NCI-H748 treated with DMSO at 0.1 percent for 48 hours (cell line): ENCODE results near the gene TMEM223.
"Not testable (repeated sequence)": the region's sequence is repeated elsewhere in the genome, so short reads cannot be mapped to it uniquely, and the experiment has no call there.

ENCODE experiments used
- DNase-seq: peaks from one replicate; lab custom pipeline; 2025; lab: John Stamatoyannopoulos, UW

TMEM223 gene

DNA sequence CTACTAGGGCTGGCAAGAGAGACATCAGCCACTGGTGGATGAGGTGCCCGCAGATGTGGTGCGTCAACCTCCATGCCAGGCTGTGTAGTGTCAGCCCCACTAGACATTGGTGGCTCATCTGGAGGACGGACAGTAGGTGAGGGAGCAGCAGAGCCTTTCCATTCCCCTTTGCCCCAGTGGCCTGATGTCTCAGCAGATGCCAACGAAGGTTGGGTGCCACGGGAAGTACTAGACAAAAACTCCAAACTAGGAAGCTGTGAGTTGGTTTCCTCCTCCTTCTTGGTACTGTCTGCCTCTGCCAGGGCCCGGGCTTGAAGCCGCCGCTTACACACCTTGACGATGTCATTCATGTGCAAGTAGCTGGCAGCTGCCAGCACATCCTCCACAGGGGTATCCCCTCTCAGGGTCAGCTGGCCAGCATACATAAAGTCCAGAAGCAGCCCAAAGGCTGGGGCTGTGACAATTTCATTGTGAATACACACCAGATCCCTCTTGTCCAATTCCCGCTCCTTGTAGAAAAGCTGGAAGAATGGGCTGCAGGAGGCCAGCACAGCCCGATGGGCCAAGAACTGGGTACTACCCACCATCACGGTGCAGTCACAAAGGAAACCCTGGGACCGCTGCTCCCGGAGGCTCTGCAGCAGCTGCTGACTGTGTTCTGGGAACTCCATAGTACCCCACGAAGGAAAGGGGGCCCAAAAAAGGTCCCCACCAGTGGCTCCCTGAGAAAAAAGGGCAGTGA lies 38.6 kb downstream of the TMEM223 start:
- no peak for DNase-seq

DNA sequence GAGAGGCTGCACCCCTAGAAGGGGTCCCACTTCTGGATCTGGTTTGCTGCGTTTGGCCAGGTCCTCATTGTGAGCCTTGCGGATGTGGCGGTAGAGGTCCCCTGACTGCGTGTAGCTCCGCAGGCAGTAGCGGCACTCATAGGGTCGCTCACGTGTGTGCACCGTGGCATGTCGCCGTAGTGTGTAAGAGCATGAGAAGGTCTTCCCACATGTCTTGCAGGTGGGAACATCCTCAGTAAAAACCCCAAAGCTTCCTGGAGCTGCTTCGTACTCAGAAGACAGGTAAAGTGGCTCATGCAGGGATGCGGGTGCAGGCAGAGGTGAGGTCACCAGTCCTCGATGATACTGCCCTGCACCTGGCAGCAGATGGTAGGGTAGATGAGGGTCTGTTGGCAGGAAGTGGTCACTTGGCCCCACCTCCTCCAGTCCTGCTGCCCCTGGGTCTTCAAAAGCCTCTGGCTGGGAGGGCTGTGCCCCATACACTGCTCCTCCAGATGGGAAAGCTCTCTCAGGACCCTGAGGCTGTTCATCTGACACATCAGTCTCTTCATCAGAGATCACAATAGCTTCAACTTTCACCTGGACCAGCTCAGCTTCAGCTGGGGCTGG lies 39.5 kb downstream of the TMEM223 start:
- DNase-seq: no peak

DNA sequence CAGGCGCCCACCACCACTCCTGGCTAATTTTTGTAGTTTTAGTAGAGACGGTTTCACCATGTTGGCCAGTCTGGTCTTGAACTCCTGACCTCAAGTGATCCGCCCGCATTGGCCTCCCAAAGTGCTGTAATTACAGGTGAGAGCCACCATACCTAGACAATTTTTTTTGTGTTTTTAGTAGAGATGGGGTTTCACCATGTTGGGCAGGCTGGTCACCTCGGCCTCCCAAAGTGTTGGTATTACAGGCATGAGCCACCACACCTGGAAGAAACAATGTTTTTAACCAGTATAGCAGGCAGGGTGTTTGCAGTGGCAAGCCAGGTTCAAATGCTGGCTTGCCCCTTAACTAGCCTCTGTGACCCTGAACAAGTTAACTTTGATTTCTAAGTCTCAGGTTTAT lies 41.9 kb downstream of the TMEM223 start:
- DNase-seq: not testable (repeated sequence)

DNA sequence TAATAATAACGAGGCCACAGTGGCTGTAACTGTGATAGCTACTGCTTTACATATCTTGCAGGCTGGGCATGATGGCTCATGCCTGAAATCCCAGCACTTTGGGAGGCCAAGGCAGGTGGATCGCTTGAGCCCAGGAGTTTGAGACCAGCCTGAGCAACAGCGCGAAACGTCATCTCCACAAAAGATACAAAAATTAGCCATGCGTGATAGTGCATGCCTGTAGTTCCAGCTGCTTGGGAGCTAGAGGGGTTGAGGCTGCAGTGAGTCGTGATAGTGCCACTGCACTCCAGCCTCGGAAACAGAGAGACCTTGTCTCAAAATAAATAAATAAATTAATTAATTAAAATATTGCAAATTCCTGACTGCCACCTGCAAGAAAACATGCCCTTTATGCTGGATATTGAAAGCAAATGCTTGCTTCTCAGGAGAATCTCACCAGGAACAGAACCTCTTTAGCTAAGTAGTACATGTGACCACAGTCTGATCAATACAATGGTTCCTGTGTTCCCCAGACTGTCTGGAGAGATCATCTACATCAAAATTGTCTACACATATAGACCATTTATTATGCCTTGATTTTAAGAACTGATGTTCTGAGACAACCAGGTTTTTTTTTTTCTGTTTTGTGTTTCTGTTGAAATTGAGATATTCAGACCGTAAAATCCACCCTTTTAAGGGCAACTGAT lies 44.2 kb downstream of the TMEM223 start:
- no peak for DNase-seq
